CD4-positive, alpha-beta T cell treated with Interleukin-4 for 4 hours (primary cell): Measurements from ENCODE around the gene SLC2A1.

Experiments
- DNase-seq: peaks from one replicate; pipeline ENCODE4 v3.0.0-alpha.2; 2020

The SLC2A1 gene

DNA sequence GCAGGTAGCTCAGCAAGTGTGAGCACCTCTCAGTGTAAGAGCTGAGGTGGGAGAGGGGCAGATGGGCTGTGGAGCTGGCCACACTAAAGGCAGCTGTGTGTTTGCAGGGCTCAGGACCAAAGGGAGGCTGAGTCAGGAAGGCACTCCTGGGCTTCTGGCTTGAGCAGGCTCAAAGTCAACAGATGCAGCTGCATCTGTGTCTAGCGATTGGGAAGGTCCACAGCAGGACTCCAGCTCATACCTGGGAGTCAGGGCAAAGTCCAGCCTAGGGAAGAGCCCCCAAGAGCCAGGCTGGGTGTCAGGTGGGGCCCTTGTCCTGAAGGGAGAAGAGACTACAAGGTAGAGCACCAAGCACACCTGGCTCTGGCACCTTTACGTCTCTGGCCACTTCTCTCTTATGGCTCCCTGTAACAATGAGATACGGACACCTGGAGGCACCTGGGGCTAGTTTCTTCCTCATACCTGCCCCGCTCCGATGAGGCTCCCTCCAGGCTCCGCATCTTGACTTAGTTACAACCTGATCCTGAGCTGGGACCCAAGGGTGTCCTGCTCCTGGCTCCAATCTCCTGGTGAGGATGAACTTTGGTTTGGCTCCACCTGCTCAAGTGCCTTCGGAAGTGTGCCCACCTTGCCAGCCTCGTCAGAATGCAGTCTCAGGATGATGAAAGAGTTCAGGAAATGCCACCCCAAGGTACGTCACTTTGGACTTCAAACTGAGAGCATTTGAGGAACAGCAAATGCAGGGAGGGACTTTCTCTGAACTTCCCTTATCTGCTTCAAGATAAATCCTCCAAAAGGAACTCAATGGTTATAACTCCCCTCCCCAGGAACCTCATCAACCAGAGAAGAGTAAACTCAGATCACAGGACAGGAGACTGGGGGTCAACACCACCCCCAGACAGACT, 21.5 kb upstream of the SLC2A1 start:
- DNase-seq = no peak

DNA sequence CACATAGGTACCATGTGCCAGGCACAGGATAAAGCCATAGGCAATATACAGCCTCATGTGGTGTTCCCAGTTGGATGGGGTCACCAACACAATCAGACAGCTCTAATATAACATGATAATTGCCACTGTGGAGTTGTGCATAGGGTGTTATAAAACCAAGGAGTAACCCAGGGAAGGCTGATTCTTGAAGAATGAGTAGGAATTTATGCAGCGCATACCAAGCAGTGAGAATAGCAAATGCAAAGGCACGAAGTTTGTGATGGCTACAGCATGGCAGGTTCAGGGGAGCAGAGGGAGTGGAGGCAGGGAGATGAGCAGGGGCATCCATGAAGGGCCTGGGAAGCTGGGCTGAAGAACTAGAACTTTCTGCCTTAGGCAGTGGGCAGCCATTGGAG, 20.4 kb upstream of the SLC2A1 start:
- no peak for DNase-seq

DNA sequence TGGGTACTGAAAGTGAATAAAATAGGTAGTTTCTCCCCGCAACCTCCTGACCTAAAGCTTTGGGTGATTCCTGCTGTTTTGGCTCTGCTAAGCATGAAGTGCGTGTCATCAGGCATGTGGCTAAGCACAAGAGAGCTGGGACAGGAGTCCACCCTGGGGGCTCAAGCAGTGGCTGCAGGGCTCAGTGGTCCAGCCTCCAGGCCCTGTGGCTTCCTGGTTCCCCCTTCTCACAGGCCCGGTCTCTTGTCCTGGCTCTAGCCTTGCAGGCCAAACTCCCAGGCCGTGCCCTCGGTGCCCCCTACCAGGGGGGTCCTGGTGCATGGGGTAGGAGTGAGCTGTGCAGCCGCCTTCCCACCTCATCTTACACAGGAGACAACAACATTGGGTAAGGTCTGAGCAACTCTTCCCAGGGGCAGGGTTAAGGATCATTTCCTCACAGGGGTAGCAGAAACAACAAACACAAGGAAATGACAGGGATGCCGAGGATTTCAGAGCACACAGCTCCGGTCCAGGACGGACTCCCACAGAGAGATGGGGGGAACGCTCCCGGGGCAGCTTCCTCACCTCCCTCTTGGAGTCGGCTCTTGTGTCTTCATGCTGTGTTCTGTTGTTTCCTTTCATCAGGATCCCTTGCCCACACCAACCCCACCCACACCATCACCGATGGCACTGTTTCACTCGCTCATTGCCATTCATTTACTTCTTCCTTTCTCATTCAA, 19.8 kb upstream of the SLC2A1 start:
- no peak for DNase-seq

DNA sequence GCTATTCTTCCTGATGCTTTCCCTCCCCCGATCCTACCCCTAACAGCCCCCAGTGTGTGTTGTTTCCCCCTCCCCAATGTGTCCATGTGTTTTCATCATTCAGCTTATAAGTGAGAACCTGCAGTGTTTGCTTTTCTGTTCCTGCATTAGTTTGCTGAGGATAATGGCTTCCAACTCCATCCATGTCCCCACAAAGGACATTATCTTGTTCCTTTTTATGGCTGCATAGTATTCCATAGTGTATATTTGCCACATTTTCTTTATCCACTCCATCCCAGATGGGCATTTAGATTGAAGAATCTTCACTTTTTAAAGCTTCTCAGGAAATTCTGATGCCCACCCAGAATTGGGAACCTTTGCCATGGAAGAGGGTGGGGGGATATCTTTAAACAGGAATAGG, 19.0 kb upstream of the SLC2A1 start:
- DNase-seq = no peak

DNA sequence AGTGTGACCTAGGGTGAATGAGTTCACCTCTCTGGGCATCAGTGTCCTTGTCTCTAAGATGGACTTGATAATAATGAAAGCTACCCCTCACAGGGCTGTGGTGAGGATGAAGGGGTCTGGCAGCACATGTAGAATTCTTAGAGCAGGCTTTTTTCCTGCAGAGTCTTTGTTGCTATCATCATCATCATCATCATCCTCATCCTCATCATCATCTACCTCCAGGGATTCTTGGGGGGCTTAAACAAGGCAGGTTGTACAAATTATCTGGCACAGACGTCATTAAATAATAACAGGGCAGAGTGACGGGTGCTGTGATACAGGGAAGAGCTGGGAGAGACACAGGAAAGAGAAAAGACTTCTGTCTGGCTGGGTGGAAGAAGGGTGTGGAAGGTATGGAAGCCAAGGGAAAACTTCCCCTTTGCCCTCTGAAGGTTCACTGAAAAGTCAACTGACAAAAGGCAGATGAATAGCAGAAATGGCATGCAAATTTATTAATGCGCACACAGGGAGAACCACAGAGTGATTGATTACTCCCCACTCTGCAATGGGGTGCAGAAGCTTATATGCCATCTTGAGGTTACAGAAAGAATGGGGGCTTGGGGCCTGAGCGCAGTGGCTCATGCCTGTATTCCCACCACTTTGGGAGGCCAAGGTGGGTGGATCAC, 17.0 kb upstream of the SLC2A1 start:
- DNase-seq = no peak

DNA sequence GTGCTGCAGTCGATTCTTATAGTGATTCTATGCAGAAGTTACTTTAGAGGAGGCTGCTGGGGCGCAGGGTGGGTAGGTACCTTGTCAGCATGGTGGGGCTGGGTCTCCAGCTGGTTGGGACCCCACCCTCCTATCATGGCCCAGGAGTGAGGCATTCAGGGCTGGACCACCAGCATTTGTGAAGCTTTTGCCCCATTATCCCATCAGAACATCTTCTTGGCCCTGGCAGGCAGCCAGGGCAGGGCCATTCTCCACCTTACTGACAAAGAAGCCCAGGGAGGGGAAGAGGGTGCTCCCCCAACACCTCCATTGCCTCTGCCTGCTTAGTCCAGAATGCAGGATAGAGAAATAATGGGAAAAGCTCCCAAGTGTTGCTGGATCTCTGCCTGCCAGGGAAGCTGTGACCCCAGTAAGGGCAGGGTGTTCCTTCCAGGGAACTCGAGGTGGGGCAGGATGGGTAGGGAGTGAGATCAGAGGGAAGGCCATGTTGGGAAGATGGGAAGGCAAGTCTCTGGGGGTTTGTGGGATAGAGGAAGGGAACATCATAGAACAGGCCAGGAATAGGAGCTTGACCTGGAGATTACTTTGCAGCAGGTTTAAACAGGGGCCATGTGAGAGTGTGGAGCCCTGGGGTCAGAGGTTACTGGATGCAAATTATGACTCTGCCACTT, 16.2 kb upstream of the SLC2A1 start:
- DNase-seq = no peak

DNA sequence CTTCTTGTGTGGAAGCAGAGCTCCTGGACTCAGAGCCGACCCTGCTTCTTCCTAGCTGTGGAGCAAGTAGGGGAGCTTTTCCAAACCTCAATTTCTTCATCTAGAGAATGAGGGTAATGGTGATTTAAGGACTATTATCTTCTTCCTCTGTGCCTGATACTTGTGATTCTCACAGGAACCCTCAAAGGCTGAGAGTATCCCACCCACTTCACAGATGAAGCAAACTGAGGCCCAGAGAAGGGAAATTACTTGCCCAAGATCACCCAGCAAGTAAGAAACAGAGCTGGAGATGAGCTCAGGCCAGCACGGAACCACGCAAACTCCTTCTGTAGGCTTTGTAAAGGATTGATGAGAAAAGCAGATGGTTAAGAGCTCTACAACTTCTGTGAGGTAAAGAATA, 15.1 kb upstream of the SLC2A1 start:
- DNase-seq = no peak

DNA sequence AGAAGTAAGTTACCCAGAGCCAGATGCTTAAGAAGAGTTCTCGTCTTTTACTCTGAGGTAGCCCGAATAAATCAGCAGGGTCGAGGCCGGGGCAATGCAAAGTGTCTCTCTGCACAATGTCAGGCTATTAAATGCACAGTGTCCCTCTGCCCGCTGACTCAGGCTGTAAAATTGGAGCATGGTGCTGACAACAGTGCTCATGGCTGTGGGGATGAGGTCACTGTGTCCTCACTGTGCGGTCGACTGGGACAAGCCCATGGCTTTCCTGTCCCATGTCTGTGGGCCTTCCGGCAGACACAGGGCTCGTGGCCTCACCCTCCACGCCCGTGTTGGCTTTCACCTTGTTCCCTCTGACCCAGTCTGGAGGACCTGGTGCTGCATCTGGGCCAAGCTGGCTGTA, 14.6 kb upstream of the SLC2A1 start:
- no peak for DNase-seq

DNA sequence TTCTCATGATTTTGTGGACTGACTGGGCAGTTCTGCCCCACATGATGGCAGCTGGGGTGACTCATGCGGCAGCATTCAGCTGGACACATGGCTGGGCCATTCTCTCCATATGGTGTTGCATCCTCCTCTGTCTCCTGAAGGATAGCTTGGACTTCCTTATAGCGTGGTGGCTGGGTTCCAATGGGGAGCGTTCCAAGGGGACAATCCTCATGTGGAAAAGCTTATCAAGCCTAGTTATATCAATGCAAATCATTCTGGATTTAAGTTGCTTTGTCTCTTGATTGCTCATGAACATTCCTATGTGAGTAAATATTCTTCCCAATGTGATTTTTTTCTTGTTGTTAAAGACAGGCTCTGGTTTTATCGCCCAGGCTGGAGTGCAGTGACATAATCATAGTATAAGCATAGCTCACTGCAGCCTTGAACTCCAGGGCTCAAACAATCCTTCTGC, 13.2 kb upstream of the SLC2A1 start:
- no peak for DNase-seq

DNA sequence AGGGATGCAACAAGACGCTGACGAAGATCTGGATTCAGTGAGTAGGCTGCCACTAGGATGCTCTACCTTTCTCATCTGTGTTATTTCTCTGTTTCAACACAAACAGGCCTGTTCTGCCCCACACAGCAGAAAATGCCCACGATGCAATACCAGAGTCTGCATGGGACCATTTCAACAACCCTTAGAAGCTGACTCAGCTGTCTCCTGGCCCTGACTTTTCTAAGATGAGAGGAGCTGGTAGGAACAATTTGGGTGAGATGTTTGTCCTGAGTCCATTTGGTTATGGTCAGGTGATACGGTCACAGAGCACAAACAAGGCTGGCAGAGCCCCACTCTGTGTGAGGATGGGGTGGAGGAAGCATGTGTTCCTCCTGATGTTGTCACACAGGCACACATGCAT, 11.5 kb upstream of the SLC2A1 start:
- DNase-seq = no peak

DNA sequence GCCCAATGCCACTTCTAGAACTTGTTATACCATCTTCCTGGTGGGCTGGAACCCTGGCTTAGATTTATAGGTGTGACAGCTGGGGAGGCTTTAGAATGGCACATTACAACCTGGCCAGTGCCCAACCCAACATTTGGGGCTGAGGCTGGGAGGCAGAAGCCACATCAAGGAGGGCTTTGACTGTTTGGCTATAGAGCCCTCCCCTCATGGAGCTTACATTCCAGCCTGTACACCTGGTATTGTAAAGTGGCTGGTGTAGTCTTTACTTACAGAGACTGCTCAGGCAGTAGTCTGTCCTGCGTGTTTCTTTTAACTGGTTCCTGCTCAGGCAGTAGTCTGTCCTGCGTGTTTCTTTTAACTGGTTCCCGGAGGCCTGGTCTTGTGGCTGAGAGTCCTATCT, 10.0 kb upstream of the SLC2A1 start:
- no peak for DNase-seq

DNA sequence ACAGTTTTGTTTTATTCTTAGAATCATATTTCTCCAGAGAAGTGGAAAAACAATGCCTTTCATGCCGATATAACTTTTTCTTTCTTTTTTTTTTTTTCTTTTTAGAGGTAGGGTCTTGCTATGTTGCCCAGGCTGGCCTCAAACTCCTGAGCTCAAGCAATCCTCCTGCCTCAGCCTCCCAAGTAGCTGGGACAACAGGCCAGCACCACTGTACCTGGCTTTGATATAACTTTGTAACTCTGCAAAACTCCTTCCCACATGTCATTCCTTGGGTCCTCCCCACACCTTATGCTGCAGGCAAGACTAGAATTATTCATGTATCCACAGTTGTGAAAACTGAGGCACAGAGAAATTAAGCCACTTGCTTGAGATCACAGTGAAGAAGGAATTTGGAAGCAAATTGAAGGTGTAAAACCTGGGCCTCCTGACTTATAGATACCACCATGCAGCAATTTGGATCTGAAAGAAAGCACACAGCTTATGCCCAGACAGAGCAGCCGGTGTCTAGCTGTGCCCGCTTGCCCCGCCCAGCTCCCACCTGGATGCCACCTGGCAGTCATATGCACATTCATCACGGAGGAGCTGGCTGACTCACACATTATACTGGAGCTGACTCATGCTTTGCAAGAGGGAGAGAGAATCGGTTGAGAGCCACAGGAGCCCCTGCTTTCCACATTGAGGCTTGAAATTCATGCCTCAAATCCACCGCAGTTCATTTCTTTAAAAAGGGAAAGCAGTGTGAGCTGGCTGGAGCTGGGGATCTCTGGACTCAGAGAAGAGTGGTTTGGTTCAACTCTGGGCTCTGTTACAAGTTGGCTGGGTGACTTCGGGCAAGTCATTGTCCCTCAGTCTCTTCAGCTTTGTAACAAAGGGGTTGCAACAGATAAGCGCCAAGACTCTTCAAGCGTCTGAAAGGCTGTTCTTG, 8.3 kb upstream of the SLC2A1 start:
- DNase-seq = peak; percentile 22

DNA sequence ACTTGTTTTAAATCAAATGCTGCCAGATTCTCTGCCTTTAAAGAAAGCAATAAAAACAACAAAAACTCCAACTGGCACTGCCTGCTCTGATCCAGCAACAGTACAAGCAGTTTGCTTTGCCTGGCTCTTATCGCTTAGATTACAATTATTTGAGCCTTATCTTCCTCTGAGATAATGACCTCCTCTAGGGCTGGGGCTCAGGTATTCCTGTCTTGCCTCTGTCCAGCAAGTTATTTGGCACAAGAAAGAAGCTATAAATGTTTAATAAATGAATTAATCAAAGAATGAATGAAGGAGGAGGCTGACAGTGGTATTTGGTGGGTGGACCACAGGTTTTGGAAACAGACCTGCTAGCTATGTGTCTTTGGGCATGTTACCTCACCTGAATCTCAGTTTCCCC, 6.7 kb upstream of the SLC2A1 start:
- no peak for DNase-seq

DNA sequence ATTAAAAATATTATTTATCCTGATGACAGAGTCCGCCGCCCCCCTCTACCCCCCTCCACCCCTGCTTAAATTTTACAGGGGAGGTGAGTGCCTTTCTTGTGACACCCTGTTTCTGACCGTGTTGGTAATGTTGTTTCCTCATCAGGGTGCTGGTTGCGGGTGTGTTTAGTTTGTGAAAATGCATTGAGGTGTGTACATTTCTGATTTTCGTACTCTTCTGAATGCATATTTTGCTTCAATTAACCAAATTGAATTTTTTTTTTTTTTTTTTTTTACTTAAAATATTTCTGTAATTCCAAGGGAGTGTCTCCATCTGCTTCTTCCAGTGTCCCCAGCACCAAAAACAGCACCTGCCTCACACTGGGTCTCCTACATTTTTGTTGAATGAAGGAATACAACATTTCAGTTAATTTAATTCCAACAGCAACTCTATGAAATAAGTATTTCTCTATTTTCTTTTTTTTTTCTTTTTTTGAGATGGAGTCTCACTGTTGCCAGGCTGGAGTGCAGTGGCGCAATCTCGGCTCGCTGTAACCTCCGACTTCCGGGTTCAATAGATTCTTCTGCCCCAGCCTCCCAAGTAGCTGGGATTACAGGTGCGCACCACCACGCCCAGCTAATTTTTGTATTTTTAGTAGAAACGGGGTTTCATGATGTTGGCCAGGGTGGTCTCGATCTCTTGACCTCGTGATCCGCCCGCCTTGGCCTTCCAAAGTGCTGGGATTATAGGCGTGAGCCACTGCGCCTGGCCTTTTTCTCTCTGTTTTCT, 5.6 kb upstream of the SLC2A1 start:
- DNase-seq = no peak

DNA sequence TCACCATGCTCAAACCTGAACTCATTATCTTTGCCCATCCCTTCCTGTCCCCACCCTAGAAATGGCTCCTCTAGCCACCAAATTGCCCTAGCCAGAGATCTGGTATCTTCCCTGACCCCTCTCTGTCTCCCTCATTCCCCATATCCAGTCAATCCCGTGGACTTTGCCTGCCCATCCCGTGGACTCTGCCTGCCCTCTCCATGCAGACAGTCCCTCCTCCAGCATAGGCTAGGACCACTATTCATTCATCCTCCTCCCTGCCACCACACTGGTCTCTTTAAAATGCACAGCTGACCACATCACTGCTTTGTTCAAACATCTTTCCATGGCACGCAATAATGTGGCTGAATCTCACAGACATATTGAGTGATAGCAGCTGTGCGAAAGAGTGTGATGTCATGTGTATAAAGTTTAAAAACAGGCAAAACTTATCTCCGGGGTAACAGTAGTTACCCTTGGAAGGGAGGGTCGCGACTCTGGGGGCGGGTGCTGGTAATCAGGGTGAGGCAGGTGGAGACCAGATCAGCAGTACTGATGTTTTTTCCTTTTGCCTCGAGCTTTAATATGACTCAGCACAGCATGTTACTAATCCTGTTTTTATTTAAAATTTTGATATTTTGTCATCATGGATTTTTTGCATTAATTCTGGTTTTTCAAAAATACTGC, 4.8 kb upstream of the SLC2A1 start:
- DNase-seq = peak; percentile 19

DNA sequence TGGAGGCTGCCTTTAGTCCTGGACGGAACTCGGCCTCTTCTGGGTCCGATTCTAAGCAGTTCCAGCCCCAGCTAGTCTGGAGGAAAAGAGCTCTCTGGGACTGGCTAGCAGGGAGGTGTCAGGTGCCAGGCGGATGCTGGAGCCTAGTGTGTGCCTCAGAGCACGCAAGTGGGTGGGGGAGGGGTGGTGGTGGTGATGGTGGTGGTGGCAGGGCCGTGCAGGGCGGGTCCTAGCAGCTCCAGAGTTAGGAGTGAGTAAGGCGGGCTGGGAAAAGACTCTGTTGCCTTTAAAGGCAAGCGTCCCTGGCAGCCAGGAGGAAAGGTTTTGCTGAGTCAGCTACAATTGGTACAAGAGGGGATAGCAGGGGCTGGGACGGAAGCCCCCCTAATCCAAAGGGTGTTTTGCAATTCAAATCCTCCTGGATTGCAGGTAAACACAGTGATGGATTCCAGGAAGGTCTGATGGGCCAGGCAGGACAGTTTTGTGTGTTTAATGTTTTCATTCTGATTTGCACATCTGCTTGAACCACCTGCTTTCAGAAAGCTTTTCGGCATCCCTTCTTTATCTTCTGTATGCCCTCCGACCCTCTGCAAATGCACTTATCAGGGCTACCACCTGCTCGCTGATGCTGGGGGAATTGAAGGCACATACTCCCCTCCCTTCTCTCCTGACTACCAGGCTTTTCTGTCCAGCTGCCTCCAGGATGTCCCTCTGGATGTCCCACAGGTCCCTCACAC, 4.1 kb upstream of the SLC2A1 start:
- no peak for DNase-seq

DNA sequence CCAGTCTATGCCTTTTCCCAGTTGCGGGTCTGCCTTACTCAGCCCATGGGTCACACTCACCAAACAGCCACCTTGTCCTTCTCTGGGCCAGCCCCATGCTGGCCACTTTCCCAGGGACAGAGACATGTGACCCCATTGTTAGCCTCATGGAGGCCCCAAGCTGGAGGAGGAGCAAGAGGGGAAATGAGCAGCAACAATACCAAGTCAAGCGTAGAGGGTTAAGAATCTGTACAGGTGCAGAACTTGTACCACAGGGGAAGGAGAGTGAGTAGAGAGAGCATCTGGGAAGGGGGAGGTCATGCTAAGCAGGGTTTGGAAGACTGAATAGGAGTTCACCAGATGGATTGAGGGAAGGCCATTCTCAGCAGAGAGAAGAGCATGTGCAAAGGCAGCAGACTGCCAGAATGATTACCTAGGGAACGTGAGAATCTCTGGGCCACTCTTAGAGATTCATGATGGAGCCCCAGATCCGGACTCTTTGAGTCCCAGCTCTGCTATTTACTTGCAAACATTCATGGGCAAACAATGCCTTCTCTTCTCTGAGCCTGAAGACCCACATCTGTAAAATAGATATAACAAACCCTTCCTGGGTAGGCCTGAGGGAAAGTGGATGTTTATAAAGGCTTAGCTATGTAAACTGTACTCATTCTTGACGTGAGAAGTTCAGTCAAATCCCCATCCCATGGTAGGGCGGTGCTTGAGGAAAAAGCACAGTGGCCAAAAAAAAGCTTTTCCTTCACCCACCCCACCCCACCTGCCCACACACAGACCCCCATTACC, 2.8 kb upstream of the SLC2A1 start:
- no peak for DNase-seq

DNA sequence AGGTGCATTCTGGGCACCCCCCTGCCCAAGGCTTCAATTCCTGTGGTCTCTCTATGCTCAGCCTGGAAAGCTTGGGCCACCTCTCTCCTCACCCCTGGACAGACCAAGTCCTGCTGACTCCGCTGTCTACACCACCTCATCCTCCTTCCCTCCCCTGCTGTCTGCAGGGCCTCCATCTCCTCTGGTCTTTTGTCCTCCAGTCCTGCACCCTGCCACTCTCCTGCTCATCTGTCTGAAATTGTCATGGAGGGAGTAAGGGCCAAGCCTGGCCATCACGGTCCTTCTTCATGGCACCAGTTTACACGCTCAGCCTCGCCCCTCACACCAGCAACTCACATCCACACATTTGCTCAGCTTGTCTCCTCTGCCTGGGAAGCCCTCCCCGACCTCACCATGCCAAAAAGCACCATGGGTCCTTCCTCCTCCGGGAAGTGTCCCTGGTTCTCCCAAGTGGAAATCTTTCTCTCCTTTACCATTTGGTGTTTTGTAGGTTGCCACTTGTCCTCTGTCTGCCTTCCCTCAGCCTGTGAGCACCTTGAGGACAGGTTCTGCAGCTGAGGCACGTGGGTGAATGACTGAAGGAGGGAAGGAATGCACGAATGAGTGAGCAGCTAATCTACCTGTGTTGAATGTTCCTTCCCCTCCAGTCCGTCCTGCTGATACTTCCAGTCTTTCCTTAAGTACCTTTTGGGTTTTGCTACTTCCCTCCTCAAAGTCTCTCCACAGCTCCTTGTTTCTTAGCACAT, 2.1 kb upstream of the SLC2A1 start:
- no peak for DNase-seq

DNA sequence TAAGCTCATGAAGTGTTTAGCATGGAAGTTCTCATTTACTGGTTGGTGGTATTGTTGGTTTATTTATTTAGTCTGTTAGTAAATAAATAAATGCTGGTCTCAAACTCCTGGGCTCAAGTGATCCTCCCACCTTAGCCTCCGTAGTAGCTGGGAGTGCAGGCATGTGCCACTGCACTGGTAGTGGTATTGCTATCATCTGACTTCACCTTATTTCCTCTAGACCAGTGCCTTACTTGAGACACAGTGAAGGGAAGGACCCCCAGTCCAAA, 1.4 kb upstream of the SLC2A1 start:
- no peak for DNase-seq
